H1 (cell line): ENCODE measurements around the gene LIFR. TPM values are rescaled to one million over a fixed set of nuclear protein-coding genes. Genes with fewer than 3 reads are reported as not detected.

Source experiments
- CTCF ChIA-PET: fragments of 300-600 bp; sonication (Branson Sonifier 250); formaldehyde crosslinking; loops from one replicate; lab custom pipeline; 2021; ENCODE audit not compliant: partially characterized antibody; lab: Charles Lee
- POLR2A ChIA-PET: fragments of 300-600 bp; sonication (Branson Sonifier 250); formaldehyde crosslinking; loops from one replicate; lab custom pipeline; 2021; ENCODE audit warnings: inconsistent platforms; ENCODE audit not compliant: partially characterized antibody; lab: Charles Lee
- DNase-seq, 2 experiments: peaks; one replicate each; pipeline versions ENCODE4 v3.0.0 to v3.0.0-alpha.2; 2010 to 2022; ENCODE audit warnings: low spot score in 2 of 2, low read depth in 1 of 2, mixed read lengths in 1 of 2
- FAIRE-seq: peaks from 2 replicates; lab custom pipeline; 2011; peaks lifted over from hg19 to GRCh38; lab: Jason Lieb, UNC
- H2AFZ ChIP-seq: 2 replicates; pipeline ENCODE4 v1.8.1; 2012; ENCODE audit warnings: low read length, inconsistent platforms
- H2AK5ac ChIP-seq: 2 replicates; pipeline ENCODE4 v1.6.1; 2013; ENCODE audit warnings: low read depth, low read length
- H2BK120ac ChIP-seq: replicated peaks from 2 replicates; pipeline ENCODE3; 2013; ENCODE audit warnings: low read depth, low read length, inconsistent platforms
- H2BK12ac ChIP-seq: 2 replicates; pipeline ENCODE4 v1.6.1; 2013; ENCODE audit warnings: low read depth, low read length
- H2BK15ac ChIP-seq: 2 replicates; pipeline ENCODE4 v1.6.1; 2013; ENCODE audit warnings: low read length
- H2BK20ac ChIP-seq: 2 replicates; pipeline ENCODE4 v1.6.1; 2013; ENCODE audit warnings: low read length
- H2BK5ac ChIP-seq: 2 replicates; pipeline ENCODE4 v1.6.1; 2013; ENCODE audit warnings: low read depth, low read length
- H3K14ac ChIP-seq: 2 replicates; pipeline ENCODE4 v1.6.1; 2013; ENCODE audit warnings: inconsistent platforms; ENCODE audit not compliant: insufficient read length
- H3K18ac ChIP-seq: 2 replicates; pipeline ENCODE4 v1.6.1; 2013; ENCODE audit warnings: low read length; ENCODE audit errors: extremely low read depth
- H3K23ac ChIP-seq: 2 replicates; pipeline ENCODE4 v1.6.1; 2013; ENCODE audit warnings: inconsistent platforms; ENCODE audit not compliant: insufficient read length
- H3K23me2 ChIP-seq: 2 replicates; pipeline ENCODE4 v1.6.1; 2013; ENCODE audit warnings: low read depth, low read length
- H3K27ac ChIP-seq: 2 replicates; pipeline ENCODE4 v1.6.1; 2011; ENCODE audit warnings: low read depth, low read length, inconsistent platforms
- H3K27me3 ChIP-seq, 4 experiments: replicated peaks in 1 of 4; 1 replicate in 1 of 4; 2 replicates in 3 of 4; pipeline versions ENCODE4 v1.6.1 to v1.8.1; 2011 to 2013; ENCODE audit warnings: low read length in 3 of 4, mild to moderate bottlenecking in 3 of 4, inconsistent platforms in 2 of 4, mixed read lengths in 2 of 4, moderate library complexity in 1 of 4; ENCODE audit not compliant: control insufficient read depth in 3 of 4, insufficient read depth in 3 of 4; ENCODE audit errors: extremely low read depth in 1 of 4
- H3K36me3 ChIP-seq, 4 experiments: 2 replicates each; pipeline versions ENCODE4 v1.6.1 to v1.8.1; 2011 to 2013; ENCODE audit warnings: mild to moderate bottlenecking in 4 of 4, low read length in 3 of 4, moderate library complexity in 2 of 4, control low read depth in 1 of 4, inconsistent platforms in 1 of 4; ENCODE audit not compliant: insufficient read depth in 4 of 4, control insufficient read depth in 2 of 4
- H3K4ac ChIP-seq: replicated peaks from 2 replicates; pipeline ENCODE3; 2013; ENCODE audit warnings: low read length, low read depth, mixed read lengths, inconsistent platforms; ENCODE audit not compliant: insufficient read length
- H3K4me1 ChIP-seq, 4 experiments: replicated peaks in 1 of 4; 1 replicate in 1 of 4; 2 replicates in 3 of 4; pipeline versions ENCODE4 v1.6.1 to v1.8.1; 2011 to 2013; ENCODE audit warnings: low read length in 3 of 4, inconsistent platforms in 2 of 4, mixed read lengths in 1 of 4; ENCODE audit not compliant: insufficient read depth in 4 of 4, control insufficient read depth in 3 of 4
- H3K4me2 ChIP-seq, 2 experiments: 2 replicates each; pipeline versions ENCODE4 v1.6.1 to v1.8.1; 2011 to 2013; ENCODE audit warnings: low read depth in 2 of 2, low read length in 2 of 2, control low read depth in 1 of 2, inconsistent platforms in 1 of 2, mild to moderate bottlenecking in 1 of 2; ENCODE audit not compliant: insufficient read depth in 1 of 2
- H3K4me3 ChIP-seq, 4 experiments: fragments of 200-600, 300-600 bp in 1 of 4; sonication (generic), shearing (Covaris generic), sonication (Bioruptor Twin) in 1 of 4; 2 replicates each; pipeline versions ENCODE4 v1.5.1 to v1.8.1; 2011 to 2016; ENCODE audit warnings: low read length in 4 of 4, low read depth in 3 of 4, control low read depth in 2 of 4, inconsistent platforms in 2 of 4, mild to moderate bottlenecking in 2 of 4, mixed read lengths in 1 of 4, moderate library complexity in 1 of 4; ENCODE audit not compliant: insufficient read depth in 2 of 4; ENCODE audit errors: extremely low read depth in 1 of 4
- H3K56ac ChIP-seq: replicated peaks from 2 replicates; pipeline ENCODE3; 2013; ENCODE audit warnings: low read depth, mild to moderate bottlenecking, mixed read lengths, low read length, inconsistent platforms; ENCODE audit not compliant: insufficient read length
- H3K79me1 ChIP-seq: 2 replicates; pipeline ENCODE4 v1.6.1; 2013; ENCODE audit warnings: low read depth, low read length, control low read depth
- H3K79me2 ChIP-seq, 2 experiments: 2 replicates each; pipeline versions ENCODE4 v1.6.1 to v1.8.1; 2012 to 2013; ENCODE audit warnings: low read length in 2 of 2, mild to moderate bottlenecking in 2 of 2, inconsistent platforms in 1 of 2; ENCODE audit not compliant: insufficient read depth in 2 of 2, control insufficient read depth in 1 of 2
- H3K9ac ChIP-seq, 4 experiments: replicated peaks in 1 of 4; 1 replicate in 1 of 4; 2 replicates in 3 of 4; pipeline versions ENCODE4 v1.6.1 to v1.8.1; 2011 to 2013; ENCODE audit warnings: low read depth in 3 of 4, low read length in 3 of 4, control low read depth in 2 of 4, mild to moderate bottlenecking in 2 of 4, moderate library complexity in 2 of 4, inconsistent platforms in 1 of 4; ENCODE audit errors: extremely low read depth in 1 of 4
- H3K9me3 ChIP-seq, 2 experiments: 2 replicates each; pipeline versions ENCODE4 v1.6.1 to v1.8.1; 2012 to 2013; ENCODE audit warnings: mild to moderate bottlenecking in 2 of 2, moderate library complexity in 2 of 2, control low read depth in 1 of 2, inconsistent platforms in 1 of 2, low read depth in 1 of 2, low read length in 1 of 2, mixed read lengths in 1 of 2; ENCODE audit not compliant: insufficient read depth in 2 of 2
- H4K20me1 ChIP-seq, 2 experiments: replicated peaks in 1 of 2; 2 replicates each; pipeline versions ENCODE3 to v1.8.1; 2011 to 2013; ENCODE audit warnings: inconsistent platforms in 2 of 2, low read length in 2 of 2, mild to moderate bottlenecking in 1 of 2; ENCODE audit not compliant: insufficient read depth in 2 of 2, control insufficient read depth in 1 of 2
- H4K5ac ChIP-seq: 2 replicates; pipeline ENCODE4 v1.6.1; 2013; ENCODE audit warnings: low read length, low read depth, mixed read lengths, inconsistent platforms; ENCODE audit not compliant: insufficient read length
- H4K8ac ChIP-seq: 2 replicates; pipeline ENCODE4 v1.8.0; 2013; ENCODE audit warnings: mild to moderate bottlenecking, moderate library complexity, low read length, inconsistent platforms; ENCODE audit not compliant: insufficient read depth; ENCODE audit errors: extremely low read depth
- H4K91ac ChIP-seq: replicated peaks from 2 replicates; pipeline ENCODE3; 2013; ENCODE audit warnings: low read length, mixed read lengths, inconsistent platforms; ENCODE audit not compliant: insufficient read length
- ASH2L ChIP-seq: fragments of 200-600, 300-600 bp; sonication (generic); IDR thresholded peaks from one replicate; pipeline ENCODE4 v1.7.1; 2017; ENCODE audit warnings: low read length
- BRCA1 ChIP-seq: IDR thresholded peaks from 2 replicates; pipeline ENCODE4 v1.6.1; 2012; ENCODE audit warnings: low read depth, low read length, improper control_type of control experiment
- CTCF ChIP-seq, 3 experiments: IDR thresholded peaks; 1 replicate in 2 of 3; 2 replicates in 1 of 3; pipeline versions ENCODE4 v1.5.1 to v1.6.1; 2011; ENCODE audit warnings: low read length in 3 of 3, mild to moderate bottlenecking in 3 of 3, inconsistent platforms in 2 of 3, low read depth in 1 of 3, moderate library complexity in 1 of 3; ENCODE audit not compliant: insufficient read depth in 1 of 3; ENCODE audit errors: control extremely low read depth in 1 of 3
- EP300 ChIP-seq, 2 experiments: IDR thresholded peaks; 1 replicate in 1 of 2; 2 replicates in 1 of 2; pipeline ENCODE4 v1.6.1; 2011 to 2012; ENCODE audit warnings: low read depth in 2 of 2, low read length in 2 of 2, mild to moderate bottlenecking in 2 of 2, borderline replicate concordance in 1 of 2, inconsistent platforms in 1 of 2, moderate library complexity in 1 of 2
- GABPA ChIP-seq: IDR thresholded peaks from 2 replicates; pipeline ENCODE4 v1.6.1; 2011; ENCODE audit warnings: mild to moderate bottlenecking, low read length, moderate library complexity, borderline replicate concordance; ENCODE audit not compliant: insufficient read depth
- PHF8 ChIP-seq: fragments of 200-600 bp; sonication (generic); conservative IDR thresholded peaks from 2 replicates; pipeline ENCODE4 v1.7.1; 2012; ENCODE audit warnings: low read depth, mild to moderate bottlenecking, inconsistent platforms, low read length, moderate library complexity
- SIRT6 ChIP-seq: IDR thresholded peaks from one replicate; pipeline ENCODE4 v1.7.1; 2012; ENCODE audit warnings: low read length, inconsistent platforms
- SP2 ChIP-seq: IDR thresholded peaks from 2 replicates; pipeline ENCODE4 v1.6.1; 2012; ENCODE audit warnings: mild to moderate bottlenecking, low read length, inconsistent platforms
- SRF ChIP-seq: IDR thresholded peaks from 2 replicates; pipeline ENCODE4 v1.6.1; 2011; ENCODE audit warnings: mild to moderate bottlenecking, low read depth, low read length, moderate library complexity
- WGBS, 2 experiments: shearing (Covaris generic) in 1 of 2; methylation state at CpG; one replicate each; pipeline versions ENCODE4 v1.1.6 to v1.1.7; 2013 to 2015; ENCODE audit warnings: low lambda C conversion rate in 2 of 2, mixed read lengths in 2 of 2, inconsistent platforms in 1 of 2, low coverage in 1 of 2, missing lambda C conversion rate in 1 of 2; ENCODE audit not compliant: insufficient replicate concordance in 2 of 2, insufficient coverage in 1 of 2, insufficient read length in 1 of 2; ENCODE audit errors: extremely low coverage in 1 of 2, missing lambda C conversion rate in 1 of 2; 5-methylcytosine and 5-hydroxymethylcytosine counted together
- polyA plus RNA-seq, 7 experiments: library from polyadenylated mRNA; depleted of rRNA in 3 of 7; stranded (reverse) in 5 of 7; unstranded in 2 of 7; fragments of >200 nt in 5 of 7; fragments of 200-250 nt in 2 of 7; gene quantifications; 1 replicate in 5 of 7; 2 replicates in 1 of 7; 4 replicates in 1 of 7; pipeline versions ENCODE4 v1.2.1 to v1.2.3, GENCODE V29; 2011 to 2013; ENCODE audit warnings: missing spikeins in 2 of 7, mixed read lengths in 2 of 7
- total RNA-seq: library from RNA; stranded (reverse); fragmentation: NEBNext Ultra II Directional; extraction: Animal tissue kit (Norgen Biotek cat#: 25700); gene quantifications from 2 replicates; pipeline ENCODE4 v1.2.1, GENCODE V29; 2021

LIFR gene
- total and polyA plus RNA-seq, 2 of the 8 experiments (the other 6 are each of a cell fraction or from before 2014, with no cell fraction given): 2.0 to 18.9 TPM

- Histone ChIP-seq H3K36me3 (no peaks in the 10 kb centered on the region), H3K14ac (no peak overlapping the region), H3K27ac (no peak overlapping the region), H3K9ac (peak overlapping the region in 3 of 4 experiments; percentile 19 to 64 (median 61); a peak in 6 of 7 replicates), H2BK12ac (no peak overlapping the region), H3K18ac (no peak overlapping the region), H3K23me2 (peaks cover 4% of the 10 kb centered on the region; the same call in 1 of the 2 replicates), H3K79me1 (0 out of 2 replicates have a peak, but pooled peaks cover 3% of the 10 kb centered on the region), H3K23ac (no peak overlapping the region), H2BK5ac (no peak overlapping the region), H2BK15ac (no peak overlapping the region), H2AK5ac (no peak overlapping the region), H2AFZ (peak overlapping the region; percentile 71; the same call in 1 of the 2 replicates), H4K20me1 (no peaks in the 10 kb centered on the region), H3K56ac (peak overlapping the region; percentile 10), H3K4me1 (peaks cover 0 to 5% (median 0%) of the 10 kb centered on the region in 4 experiments; a peak in 3 of 7 replicates), H3K27me3 (no peaks in the 10 kb centered on the region), H3K4ac (no peak overlapping the region), H3K79me2 (peaks cover 0 to 44% of the 10 kb centered on the region in 2 experiments; a peak in 2 of 4 replicates), H4K5ac (no peak overlapping the region), H3K9me3 (no peaks in the 10 kb centered on the region), H3K4me3 (peak overlapping the region; percentile 74 to 98 (median 80)), H2BK120ac (no peak overlapping the region), H4K8ac (no peak overlapping the region; the same call in 1 of the 2 replicates), H4K91ac (no peak overlapping the region), H3K4me2 (peak overlapping the region; percentile 73 to 80), H2BK20ac (no peak overlapping the region)
- DNase-seq (no peak), FAIRE-seq (no peak)
- ChIA-PET POLR2A (no interaction called here), CTCF (interaction anchor here (0.8 to 3.0 kb wide), 7 partner anchors 9 to 173 kb away, joined by 3 to 14 read pairs (median 4); no protein-coding TSS in a partner anchor)
- 16% methylated on average over 11 of the region's 11 CpGs; no CpG with 5 or more reads in 1 of the 2 experiments for WGBS, 2 experiments
- TF ChIP-seq PHF8 (no peak), BRCA1 (no peak), GABPA (no peak), SP2 (no peak), SIRT6 (no peak), EP300 (IDR thresholded peaks at IDR 0.05; ENCODE audit: borderline replicate concordance in 1 of 2, low read depth in 2 of 2, low read length in 2 of 2) (no peak), ASH2L (peak; percentile 69), SRF (no peak), CTCF (IDR thresholded peaks at IDR 0.05; ENCODE audit: control extremely low read depth in 1 of 3, insufficient read depth in 1 of 3, low read depth in 1 of 3, low read length in 3 of 3) (no peak)
Observed at GRCh38 chr5:38555354-38556087, 925 bp downstream of the LIFR start.
